Stimulated activated CD8-positive, alpha-beta memory T cell treated with anti-CD3 and anti-CD28 coated beads, Interleukin-7, amount 100 ng/mL, for 48 hours (primary cell): ENCODE data around the gene CEP97.
"Not testable (repeated sequence)": the region's sequence is repeated elsewhere in the genome, so short reads cannot be mapped to it uniquely, and the experiment has no call there.

Experiments used
- DNase-seq, 2 donors: peaks; one replicate each; pipeline ENCODE4 v3.0.0-alpha.2; 2020; ENCODE audit warnings: low read depth in 1 of 2; ENCODE audit errors: extremely low read depth in 1 of 2

Gene CEP97

DNA sequence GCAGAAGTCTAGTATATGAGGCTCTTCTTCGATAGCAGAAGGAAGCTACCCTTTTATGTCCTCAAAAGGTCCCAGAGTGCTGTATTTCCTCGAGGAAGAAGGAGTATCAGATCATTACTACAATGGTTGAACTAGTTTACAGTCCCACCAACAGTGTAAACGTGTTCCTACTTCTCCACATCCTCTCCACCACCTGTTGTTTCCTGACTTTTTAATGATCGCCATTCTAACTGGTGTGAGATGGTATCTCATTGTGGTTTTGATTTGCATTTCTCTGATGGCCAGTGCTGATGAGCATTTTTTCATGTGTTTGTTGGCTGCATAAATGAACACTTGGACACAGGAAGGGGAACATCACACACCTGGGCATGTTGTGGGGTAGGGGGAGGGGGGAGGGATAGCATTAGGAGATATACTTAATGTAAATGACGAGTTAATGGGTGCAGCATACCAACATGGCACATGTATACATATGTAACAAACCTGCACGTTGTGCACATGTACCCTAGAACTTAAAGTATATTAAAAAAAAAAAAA lies 53.4 kb downstream of the CEP97 start:
- not testable (repeated sequence) for DNase-seq

DNA sequence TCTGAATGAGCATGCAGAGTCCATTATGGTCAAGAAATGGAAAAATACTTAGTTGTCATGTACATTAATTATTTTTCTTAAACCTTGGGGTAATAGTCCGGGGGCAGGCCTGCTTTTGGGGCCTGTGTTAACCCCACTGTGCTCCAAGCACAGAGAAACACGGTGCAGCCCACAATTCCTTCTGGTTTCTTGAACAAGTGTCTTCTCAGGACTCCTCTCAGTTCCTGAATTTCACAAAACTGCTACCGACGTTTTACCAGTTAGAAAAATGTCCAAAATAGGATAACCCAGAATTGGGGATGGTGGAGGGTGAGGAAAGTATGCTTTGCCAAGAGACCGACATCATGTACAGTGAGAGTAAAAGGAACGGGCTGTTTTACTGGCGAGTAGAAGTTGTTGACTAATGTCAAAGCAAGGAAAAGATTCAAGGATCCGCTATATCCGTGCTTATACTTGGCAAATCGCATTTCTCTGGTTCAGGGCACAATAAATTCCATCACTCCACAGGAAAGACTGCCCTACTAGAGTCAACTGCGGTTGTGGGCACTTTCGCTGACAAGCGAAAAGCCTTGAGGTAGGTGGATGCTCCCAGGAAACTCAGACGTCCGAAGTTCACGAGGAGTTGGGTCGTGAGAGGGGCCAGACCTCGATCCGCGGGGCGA lies 54.1 kb downstream of the CEP97 start:
- DNase-seq, result no peak

DNA sequence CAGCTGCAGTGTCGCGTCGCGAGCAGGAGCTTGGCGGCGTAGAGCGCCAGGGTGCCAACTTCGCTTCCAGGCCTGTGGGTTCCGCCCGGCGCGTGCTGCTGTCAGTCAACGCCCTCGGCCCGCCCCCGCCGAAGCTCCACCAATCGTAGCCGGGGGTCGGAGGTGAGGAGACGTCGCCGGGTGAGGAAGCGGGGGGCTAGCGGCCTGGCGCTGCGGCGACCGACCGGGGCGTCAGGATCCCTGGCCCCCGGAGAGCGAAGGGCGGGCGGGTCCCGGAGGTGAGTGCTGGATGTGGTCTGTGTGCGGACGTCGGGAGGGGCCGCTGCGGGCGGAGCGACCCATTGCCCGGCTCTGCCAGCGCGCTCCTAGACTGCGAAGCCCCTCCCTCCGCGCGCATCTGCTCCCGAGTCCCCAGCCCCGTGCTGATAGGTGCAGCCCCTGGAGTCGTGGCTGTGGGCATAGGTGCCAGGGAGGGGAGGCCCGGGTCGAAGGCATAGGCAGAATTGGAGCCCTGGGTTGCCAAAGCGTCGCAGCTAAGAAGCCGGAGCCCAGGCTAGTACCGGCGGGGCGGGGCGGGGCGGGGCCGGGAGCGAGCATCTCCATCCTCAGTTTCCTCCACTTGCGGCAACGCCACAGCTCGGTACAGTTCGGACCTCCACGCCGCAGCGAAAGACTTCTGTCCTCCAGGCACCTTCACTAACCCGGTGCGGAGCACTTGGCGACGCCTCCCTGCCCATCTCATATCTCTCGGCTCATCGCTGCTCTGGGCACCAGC lies 54.8 kb downstream of the CEP97 start, which contains the start of gene NXPE3:
Gene NXPE3 (plus strand): TSS at position 165 of the 775 bp plus-strand sequence. CDS start 6,386 bp downstream, outside the sequence.
- DNase-seq, result peak; percentile 85 to 91

DNA sequence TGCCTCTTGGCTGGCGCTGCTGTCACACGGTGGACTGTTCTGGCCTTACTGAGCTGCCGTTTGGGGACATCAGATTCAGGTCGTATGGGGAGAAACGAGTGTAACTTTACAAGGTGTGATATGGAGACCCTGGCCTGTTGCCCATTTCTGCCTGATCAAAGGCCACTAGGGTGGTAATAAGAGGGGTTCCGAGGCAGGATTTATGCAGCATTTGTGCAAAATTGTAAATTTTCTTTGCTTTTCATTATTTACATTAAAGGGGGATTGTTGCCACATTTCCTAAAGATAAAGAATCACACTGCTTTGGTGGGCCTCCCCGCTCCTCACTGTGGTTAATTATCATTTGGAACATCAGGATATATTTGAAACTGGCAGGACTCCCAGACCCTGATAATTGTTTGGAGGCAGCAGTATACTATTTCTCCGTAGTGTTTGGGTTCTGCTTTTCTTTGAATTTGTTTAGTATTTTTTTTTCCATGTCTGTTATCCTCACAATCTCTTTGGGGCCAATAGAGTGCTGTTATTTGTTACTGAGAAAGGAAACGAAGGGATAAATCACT lies 55.5 kb downstream of the CEP97 start:
- DNase-seq, result no peak

DNA sequence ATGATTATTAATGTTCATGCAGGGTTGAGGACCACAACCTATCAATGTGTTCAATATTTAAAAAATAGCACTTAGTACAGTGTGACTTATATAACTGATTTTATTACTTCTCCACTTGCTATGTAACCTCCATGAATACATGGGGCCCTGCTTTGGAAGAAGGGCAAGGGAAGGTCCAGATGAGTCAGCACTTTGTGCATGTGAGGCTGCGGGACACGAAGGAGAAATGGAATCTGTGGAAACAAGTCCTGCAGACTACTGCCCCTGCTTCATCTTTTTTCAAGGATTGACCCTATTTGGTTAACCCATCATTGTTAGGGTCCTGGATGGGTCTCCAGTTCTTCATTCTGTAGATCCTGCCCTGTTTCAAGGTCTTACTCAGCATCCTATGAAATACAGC lies 56.2 kb downstream of the CEP97 start:
- DNase-seq, result no peak

DNA sequence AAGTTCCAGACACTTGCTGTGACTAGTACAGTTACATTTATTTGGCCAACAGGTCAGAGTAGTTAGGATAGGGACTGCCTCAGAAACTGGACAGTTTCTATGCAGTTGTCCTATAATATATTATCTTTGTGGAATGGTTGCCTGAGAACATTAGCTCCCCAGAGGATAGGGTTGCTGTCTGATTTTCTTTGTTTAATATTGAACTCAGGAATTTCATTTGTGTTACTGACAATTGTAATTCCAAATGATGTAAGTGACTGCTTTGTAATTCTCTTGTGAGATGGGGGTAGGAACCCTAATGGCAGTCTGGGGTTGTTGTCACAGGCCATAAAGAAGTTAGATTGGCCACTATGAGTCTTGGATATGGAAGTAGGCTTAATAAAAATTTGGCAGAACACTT lies 56.8 kb downstream of the CEP97 start:
- DNase-seq, result no peak

DNA sequence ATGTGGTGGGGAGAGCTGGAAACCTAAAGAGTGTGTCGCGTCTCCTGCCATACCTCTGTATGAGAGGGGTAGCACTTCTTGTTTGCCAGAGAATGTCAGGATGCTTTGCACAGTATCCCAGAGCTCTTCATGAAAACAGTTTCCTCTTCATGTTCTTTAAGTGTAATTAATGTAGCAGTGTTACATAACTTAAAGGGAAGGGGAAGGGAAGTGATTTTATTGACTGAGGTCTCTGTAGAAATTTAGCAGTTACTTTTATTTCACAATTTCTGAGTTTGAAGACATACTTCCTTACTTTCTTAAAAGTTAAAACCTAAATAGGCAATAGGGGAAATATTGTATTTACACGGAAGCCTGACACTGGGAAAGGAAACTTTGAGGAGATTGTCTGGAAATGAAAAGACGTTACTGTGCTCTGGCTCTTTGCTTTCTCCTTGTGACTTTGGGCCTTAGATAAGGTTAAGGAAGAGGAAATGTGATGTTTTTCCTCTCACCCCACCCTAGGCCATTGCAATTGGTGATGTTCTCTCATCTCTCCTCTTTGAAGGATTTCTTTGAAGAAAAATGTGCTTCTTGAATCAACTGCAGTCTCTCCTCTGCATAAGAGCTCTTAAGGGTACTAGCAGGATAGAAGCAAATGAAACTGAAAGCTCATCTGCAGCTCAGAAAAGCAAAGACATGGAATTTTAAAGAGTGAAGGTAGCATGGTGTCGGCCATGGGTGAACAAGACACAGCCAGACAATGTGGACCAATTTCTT lies 60.6 kb downstream of the CEP97 start:
- no peak for DNase-seq

DNA sequence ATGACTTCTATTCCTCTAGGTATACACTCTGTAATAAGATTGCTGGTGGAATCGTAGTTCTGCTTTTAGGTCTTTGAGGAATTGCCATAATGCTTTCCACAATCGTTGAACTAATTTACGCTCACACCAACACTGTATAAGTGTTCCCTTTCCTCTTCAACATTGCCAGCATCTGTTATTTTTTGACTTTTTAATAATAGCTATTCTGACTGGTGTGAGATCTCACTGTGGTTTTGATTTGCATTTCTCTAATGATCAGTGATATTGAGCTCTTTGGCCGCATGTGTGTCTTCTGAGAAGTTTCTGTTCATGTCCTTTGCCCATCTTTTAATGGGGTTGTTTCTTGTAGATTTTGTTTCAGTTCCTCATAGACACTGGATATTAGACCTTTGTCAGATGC lies 67.4 kb downstream of the CEP97 start:
- no peak for DNase-seq

DNA sequence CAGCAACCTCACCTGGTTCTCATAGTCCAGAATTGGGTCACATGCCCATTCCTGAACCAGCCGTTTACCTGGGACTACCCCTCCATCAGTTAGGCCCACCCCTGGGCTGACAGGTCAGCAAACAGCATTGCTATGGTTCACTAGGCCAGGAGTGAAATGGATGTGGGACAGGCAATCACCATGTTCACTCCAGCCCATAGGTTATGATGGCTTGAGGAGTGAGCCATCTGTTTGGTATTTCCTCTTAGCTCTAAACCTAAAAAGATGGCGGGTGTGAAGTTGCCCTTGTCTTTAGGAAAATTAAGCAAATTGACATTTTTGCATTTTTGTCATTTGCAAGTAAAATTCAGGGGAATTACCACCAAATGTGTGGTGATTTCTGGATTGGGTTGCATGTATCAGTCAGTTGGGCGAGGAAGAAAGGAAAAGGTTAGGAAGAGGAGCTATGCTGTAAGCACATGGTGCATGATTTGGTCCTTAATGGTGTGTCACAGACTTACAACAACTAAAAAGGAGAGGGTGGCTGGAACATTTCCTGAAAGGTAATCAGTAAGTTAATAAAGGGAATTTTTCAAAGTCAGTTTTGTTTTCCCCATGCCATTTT lies 71.8 kb downstream of the CEP97 start:
- DNase-seq, result no peak

DNA sequence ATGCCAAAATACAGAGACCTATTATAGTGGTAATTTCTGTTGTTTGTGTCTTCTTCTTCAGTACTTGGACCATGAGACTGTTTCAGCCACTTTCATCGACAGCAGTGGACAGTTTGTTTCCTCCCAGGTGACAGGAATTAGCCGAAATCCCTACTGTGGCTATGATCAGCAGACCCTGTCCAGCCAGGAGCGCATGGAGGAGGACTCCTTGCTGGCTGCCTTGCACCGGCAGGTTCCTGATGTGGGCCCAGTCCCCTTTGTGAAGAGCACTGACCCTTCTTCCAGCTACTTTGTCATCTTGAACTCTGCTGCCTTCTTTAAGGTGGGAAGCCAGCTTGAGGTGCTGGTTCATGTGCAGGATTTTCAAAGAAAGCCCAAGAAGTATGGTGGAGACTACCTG lies 76.8 kb downstream of the CEP97 start:
- DNase-seq, result no peak

DNA sequence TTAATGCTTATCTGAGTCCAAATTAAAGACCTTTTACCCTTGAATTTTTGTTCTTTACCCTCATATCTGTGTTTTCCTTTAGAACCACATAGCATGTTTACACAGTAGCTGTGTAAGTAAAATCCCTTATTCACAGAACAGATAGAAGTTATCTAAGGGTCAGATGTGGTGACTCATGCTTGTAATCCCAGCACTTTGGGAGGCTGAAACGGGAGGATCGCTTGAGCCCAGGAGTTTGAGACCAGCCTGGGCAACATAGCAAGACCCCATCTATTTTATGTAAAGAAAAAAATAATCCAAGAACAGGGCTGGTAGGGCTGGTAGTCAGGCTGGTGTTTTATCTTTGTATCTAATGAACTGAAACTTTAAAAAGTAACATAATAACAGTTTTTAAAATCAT lies 77.8 kb downstream of the CEP97 start:
- DNase-seq, result no peak

DNA sequence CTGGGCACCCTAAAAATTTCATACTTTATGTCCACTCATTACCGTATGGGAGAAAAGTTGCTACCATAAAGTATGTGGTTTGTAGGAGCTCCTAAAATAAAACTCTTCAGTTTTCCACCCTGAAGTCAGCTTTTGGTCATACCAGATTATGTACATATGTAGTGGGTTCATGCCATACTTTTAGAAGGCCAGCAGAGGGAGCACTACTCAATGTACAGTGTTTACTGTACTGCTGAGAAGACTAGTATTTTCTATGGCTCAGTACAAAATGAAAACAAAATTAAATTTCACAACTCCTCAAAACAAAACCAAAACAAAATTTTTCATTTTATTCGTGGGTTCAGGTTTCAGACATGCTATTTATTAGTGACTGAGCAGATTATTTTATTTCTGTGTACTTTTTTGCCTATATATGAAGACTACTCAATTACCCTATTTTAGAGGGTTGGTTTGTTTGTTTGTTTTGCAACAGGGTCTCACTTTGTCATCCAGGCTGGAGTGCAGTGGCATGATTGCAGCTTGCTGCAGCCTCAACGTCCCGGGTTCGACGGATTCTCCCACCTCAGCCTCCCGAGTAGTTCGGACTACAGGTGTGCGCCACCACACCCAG lies 78.9 kb downstream of the CEP97 start:
- DNase-seq, result peak in 1 of 2 donors; percentile 31

DNA sequence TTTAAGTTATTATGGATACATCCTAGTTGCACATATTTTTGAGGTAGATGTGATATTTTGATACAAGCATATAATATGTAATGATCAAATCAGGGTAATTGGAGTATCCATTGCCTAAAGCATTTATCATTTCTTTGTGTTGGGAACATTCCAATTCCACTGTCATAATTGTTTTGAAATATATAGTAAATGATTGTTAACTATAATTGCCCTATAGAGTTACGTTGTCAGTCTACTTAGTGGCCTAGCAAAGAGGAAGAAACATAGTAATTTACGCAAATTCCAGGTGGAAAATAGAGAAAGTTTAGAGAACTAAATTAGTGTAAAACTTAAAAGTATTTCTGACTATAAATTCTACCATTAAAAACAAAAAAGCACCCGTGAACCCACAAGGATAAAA lies 79.5 kb downstream of the CEP97 start:
- no peak for DNase-seq

DNA sequence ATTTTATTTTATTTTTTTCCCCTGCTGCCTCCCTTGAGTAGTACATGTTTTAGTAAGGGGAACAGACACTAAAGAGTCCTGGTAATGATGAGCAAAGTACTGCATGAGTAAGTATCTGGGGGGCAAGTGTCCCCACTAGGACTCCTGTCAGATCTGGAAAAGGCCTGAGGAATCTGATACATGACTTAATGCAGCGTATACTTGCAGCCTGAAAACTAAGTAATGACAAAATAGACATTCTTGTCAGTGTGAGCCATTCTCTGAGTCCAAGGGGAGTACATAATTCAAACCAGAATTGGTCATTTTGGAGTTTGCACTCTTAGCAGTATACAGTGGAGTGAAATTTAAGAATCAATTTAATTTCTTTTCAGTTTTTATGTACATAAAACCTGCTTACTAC lies 82.1 kb downstream of the CEP97 start:
- DNase-seq, result no peak

DNA sequence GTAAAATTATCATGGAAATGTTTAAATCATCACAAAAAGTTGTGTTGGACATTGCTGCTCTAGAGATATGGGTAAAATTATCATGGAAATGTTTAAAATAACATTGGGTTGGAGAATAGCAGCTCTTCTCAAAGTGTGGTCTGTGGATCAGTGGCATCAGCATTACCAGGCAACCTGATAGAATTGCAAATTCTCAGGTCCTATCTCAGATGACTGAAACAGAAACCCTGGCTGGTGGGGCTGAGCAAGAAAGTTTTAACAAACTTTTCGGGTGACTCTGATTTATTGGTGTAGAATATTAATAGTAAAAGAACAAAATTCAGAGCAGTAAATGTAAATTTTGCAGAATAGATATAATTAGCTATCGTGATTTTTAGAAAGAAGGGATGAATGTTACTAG lies 83.5 kb downstream of the CEP97 start:
- no peak for DNase-seq

DNA sequence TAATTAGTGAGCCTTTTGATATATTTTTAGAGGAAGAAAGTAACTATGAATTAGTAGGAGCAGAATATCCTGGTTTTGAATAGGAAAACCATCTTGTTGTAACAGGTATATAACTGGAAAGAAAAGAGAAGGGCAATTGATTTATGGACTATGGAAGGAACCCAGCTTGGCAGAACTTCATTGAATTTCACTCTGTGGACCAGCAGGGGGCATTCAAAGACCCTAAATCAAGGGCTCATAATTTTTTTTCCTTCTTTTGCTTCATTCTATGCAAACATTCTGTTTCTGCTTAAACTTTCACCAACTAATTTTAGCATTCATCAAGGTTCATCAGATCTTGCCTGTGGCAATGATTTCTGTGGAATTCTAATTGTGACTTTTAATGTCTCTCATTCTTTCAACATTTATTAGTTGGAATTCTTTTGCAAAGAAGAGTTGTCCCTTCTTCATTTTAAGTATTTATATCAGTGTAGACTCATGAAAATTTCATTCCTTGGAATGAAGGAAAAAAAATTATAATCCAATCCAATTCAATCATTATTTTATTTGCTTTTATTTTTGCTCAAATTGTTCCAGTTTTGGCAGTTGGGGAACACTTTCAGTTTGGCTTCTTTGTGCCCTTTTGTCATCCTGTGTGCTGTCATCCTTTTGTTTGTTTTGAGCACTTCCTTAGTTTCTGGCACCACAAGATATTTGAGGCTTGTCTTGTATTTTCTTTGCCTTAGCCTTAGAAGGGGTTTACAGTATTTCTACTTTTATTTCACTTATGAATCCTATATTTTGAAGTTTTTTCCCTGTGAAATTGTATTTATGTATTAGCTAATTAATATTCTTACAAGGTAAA lies 85.0 kb downstream of the CEP97 start:
- no peak for DNase-seq

DNA sequence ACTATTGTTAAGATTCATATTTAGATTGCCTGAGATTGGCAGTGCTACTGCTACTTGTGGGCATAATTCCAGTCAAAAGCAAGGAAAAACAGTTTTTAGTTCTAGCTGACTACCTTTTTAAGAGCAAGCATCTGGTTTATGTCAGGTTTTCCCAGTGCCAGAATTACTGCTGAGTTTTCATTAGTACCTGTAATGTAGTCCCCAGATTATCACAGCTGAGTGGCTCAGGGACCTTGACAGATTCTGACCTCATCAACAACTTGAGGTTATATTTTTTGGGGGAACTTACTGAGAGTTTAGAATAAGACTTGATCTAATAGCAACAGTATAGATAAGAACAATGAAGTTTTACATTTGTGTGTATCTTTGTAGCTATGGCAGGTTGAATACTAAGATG lies 85.6 kb downstream of the CEP97 start:
- no peak for DNase-seq

DNA sequence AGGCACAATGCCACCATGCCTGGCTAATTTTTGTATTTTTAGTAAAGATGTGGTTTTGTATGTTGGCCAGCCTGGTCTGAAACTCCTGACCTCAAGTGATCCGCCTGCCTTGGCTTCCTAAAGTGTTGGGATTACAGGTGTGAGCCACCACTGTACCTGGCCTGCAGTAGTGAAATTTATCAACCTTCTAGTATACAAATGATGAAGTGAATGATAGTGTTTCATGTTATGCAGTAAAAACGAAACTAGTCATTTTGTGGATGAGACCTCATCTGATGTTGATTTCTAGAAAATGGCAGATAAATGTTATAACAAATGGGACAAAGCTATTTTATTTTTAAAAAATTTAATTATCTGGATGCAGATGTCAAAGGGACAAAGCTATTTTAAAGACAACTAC lies 87.5 kb downstream of the CEP97 start:
- no peak for DNase-seq

DNA sequence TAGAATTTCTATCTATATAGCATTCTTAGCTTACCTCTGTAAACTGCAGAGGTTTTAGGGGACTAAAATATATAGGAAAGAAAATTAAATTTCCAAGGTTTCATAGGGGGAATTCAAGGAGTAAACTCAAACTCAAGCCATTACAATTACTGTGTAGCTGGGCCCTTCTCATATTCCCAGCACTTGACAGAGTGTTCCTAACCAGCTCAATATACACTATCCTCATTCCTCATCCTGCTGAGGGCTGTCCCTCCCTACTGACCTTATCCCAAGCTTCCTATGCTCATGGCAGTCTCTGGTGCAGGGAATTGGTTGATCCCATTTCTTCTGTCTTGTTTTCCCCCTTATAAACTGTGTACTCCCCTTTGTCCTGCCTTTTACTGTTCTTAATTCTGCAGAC lies 88.5 kb downstream of the CEP97 start:
- no peak for DNase-seq
